ENCODE results near the gene GTF2H2C.
"Not testable (repeated sequence)": the region's sequence is repeated elsewhere in the genome, so short reads cannot be mapped to it uniquely, and the experiment has no call there.

Gene GTF2H2C

GRCh38 chr5:69566172-69566571, 6.2 kb downstream of the GTF2H2C start:
- DNase-seq (ENCODE audit: low read depth) = not testable (repeated sequence)

GRCh38 chr5:69568072-69568471, 8.1 kb downstream of the GTF2H2C start:
- not testable (repeated sequence) for DNase-seq (ENCODE audit: low read depth)

GRCh38 chr5:69583356-69583755, 23.4 kb downstream of the GTF2H2C start:
- not testable (repeated sequence) for DNase-seq (ENCODE audit: low read depth)

- not testable (repeated sequence) for DNase-seq (ENCODE audit: low read depth)
Observed at GRCh38 chr5:69596114-69596840, 36.3 kb downstream of the GTF2H2C start.

- DNase-seq (ENCODE audit: low read depth) = not testable (repeated sequence)
Observed at GRCh38 chr5:69601947-69602346, 42.0 kb downstream of the GTF2H2C start.

GRCh38 chr5:69606839-69607238, 46.8 kb downstream of the GTF2H2C start:
- not testable (repeated sequence) for DNase-seq (ENCODE audit: low read depth)

- DNase-seq (ENCODE audit: low read depth) = not testable (repeated sequence)
Observed at GRCh38 chr5:69607750-69608149, 47.8 kb downstream of the GTF2H2C start.

GRCh38 chr5:69608861-69609496, 49.0 kb downstream of the GTF2H2C start:
- DNase-seq (ENCODE audit: low read depth) = not testable (repeated sequence)

- not testable (repeated sequence) for DNase-seq (ENCODE audit: low read depth)
Observed at GRCh38 chr5:69614843-69615242, 54.9 kb downstream of the GTF2H2C start.

GRCh38 chr5:69631879-69632278, 71.9 kb downstream of the GTF2H2C start:
- not testable (repeated sequence) for DNase-seq (ENCODE audit: low read depth)
